Testis (tissue), 3 donors: Measurements from ENCODE around the gene PNKP. TPM values are rescaled to one million over a fixed set of nuclear protein-coding genes. Genes with fewer than 3 reads are reported as not detected.

Experiments used
- DNase-seq: peaks from one replicate; pipeline ENCODE4 v3.0.0-alpha.2; 2019
- H3K27ac ChIP-seq, 2 donors: fragments of 200-600 bp; sonication (generic); one replicate each; pipeline ENCODE4 v1.5.1; 2019
- H3K27me3 ChIP-seq: fragments of 200-600 bp; sonication (generic); one replicate; pipeline ENCODE4 v1.5.1; 2019
- H3K36me3 ChIP-seq: fragments of 200-600 bp; sonication (generic); one replicate; pipeline ENCODE4 v1.5.1; 2017; ENCODE audit warnings: low read depth; ENCODE audit errors: missing control alignments
- H3K4me1 ChIP-seq: fragments of 200-600 bp; sonication (generic); one replicate; pipeline ENCODE4 v1.5.1; 2019
- H3K4me3 ChIP-seq, 2 donors: fragments of 200-600 bp; sonication (generic); one replicate each; pipeline ENCODE4 v1.5.1; 2017 to 2019
- H3K9me3 ChIP-seq: fragments of 200-600 bp; sonication (generic); one replicate; pipeline ENCODE4 v1.5.1; 2017
- CTCF ChIP-seq, 3 experiments: fragments of 450-650 bp in 2 of 3; fragments of 200-600 bp in 1 of 3; sonication (generic) in 1 of 3; IDR thresholded peaks; one replicate each; pipeline ENCODE4 v1.5.1; 2016 to 2019; ENCODE audit warnings: antibody characterized with exemption in 3 of 3, mild to moderate bottlenecking in 2 of 3, moderate library complexity in 1 of 3
- POLR2A ChIP-seq: fragments of 450-650 bp; IDR thresholded peaks from one replicate; pipeline ENCODE4 v1.6.1; 2017; ENCODE audit warnings: antibody characterized with exemption, mild to moderate bottlenecking, moderate library complexity
- WGBS, 2 donors: methylation state at CpG; one replicate each; pipeline ENCODE4 v1.1.5; 2018; 5-methylcytosine and 5-hydroxymethylcytosine counted together
- intact Hi-C: fragments of 100-400 bp; cut with DNase I; formaldehyde crosslinking; loops from one replicate; pipeline ENCODE4 v1.15.1; 2023; ENCODE audit warnings: low total_unique reads
- polyA plus RNA-seq: library from polyadenylated mRNA; stranded (reverse); fragments of 350-450 nt; fragmentation: Illumina TruSeq; extraction: RNeasy Lipid Tissue Mini Kit (QIAGEN cat#74804); gene quantifications from one replicate; pipeline ENCODE4 v1.2.3, GENCODE V29; 2014; ENCODE audit warnings: low read depth, low replicate concordance; ENCODE audit not compliant: insufficient read depth
- total RNA-seq, 2 donors: library from RNA; depleted of rRNA; stranded (reverse); fragments of >200 nt; gene quantifications; one replicate each; pipeline ENCODE4 v1.2.3, GENCODE V29; 2016

Gene PNKP
- total and polyA plus RNA-seq, 3 donors from 2014 or later, result 45.5 to 125 (median 110) TPM

GRCh38 chr19:49818649-49819370 lies 48.6 kb downstream of the PNKP start:
- WGBS, 2 donors, result 12 to 25% methylated on average over 15 to 16 of the region's 16 CpGs
- TF ChIP-seq CTCF (IDR thresholded peaks at IDR 0.05), result no peak
- TF ChIP-seq POLR2A, result no peak
- Histone ChIP-seq H3K9me3 (no peaks in the 10 kb centered on the region), H3K27ac (peak overlapping the region; percentile 95 to 98), H3K4me1 (peaks cover 27% of the 10 kb centered on the region), H3K36me3 (no peaks in the 10 kb centered on the region), H3K4me3 (peak overlapping the region; percentile 78 to 92), H3K27me3 (no peaks in the 10 kb centered on the region)
- intact Hi-C loops, result no loop called here
- DNase-seq, result no peak

DNA sequence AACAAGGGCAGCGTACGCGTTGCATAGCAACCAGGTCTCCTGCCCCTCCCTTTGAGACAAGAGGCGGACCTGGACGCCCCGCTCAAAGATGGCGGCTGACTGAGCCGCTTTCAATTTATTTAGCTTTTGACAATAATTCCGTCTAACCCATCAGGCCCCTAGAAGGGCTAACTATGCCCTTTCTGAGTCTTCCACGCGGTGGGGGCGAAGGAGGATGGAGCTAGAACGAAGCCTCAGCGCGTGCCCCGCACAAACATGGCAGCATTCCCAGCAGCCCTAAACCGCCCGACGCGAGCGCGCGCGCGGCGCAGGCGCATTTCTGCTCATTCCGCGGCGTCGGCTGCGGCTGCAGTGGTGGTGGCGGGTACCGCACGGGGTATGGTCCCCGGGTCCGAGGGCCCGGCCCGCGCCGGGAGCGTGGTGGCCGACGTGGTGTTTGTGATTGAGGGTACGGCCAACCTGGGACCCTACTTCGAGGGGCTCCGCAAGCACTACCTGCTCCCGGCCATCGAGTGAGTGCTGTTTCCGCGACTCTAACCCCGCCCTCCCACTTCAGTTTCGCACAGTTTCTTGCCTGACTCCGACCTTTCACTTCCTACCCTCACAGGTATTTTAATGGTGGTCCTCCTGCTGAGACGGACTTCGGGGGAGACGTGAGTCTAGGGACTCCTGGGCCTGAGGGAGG lies 49.3 kb downstream of the PNKP start, which contains the start of gene MED25:
TSS of gene MED25 (plus strand) at position 326 of the 685 bp plus-strand sequence. CDS start at position 379, 53 bp downstream.
- H3K36me3 ChIP-seq, result no peaks in the 10 kb centered on the region
- H3K27ac ChIP-seq, result peak within 1 kb of the TSS; percentile 95 to 98
- TF ChIP-seq CTCF (IDR thresholded peaks at IDR 0.05) (peak in 2 of 3 experiments; percentile 46 to 63), POLR2A (peak; percentile 71)
- 0% methylated on average over 29 to 57 of the region's 57 CpGs for WGBS, 2 donors
- peak; percentile 88 for DNase-seq
- intact Hi-C loops, result no loop called here
- H3K9me3 ChIP-seq, result no peaks in the 10 kb centered on the region
- peaks cover 24% of the 10 kb centered on the region for H3K4me1 ChIP-seq
- H3K27me3 ChIP-seq, result no peaks in the 10 kb centered on the region
- H3K4me3 ChIP-seq, result peak within 1 kb of the TSS; percentile 78 to 92

GRCh38 chr19:49816590-49816989 lies 50.8 kb downstream of the PNKP start:
- Histone ChIP-seq H3K4me3 (no peak overlapping the region), H3K27ac (peak overlapping the region; percentile 95 to 98), H3K4me1 (peaks cover 32% of the 10 kb centered on the region), H3K27me3 (no peaks in the 10 kb centered on the region), H3K9me3 (no peaks in the 10 kb centered on the region), H3K36me3 (no peaks in the 10 kb centered on the region)
- TF ChIP-seq CTCF (IDR thresholded peaks at IDR 0.05), result no peak
- TF ChIP-seq POLR2A, result no peak
- 59 to 63% methylated on average over 14 of the region's 14 CpGs for WGBS, 2 donors
- no peak for DNase-seq
- intact Hi-C loops, result no loop called here

- no peaks in the 10 kb centered on the region for H3K36me3 ChIP-seq
- no peak for DNase-seq
- H3K4me1 ChIP-seq, result peaks cover 23% of the 10 kb centered on the region
- intact Hi-C loops, result no loop called here
- peak overlapping the region in 1 of 2 donors; percentile 69 for H3K4me3 ChIP-seq
- no peaks in the 10 kb centered on the region for H3K27me3 ChIP-seq
- TF ChIP-seq POLR2A (no peak), CTCF (IDR thresholded peaks at IDR 0.05) (no peak)
- no peaks in the 10 kb centered on the region for H3K9me3 ChIP-seq
- H3K27ac ChIP-seq, result peak overlapping the region; percentile 85 to 95
- WGBS, 2 donors, result 50 to 67% methylated on average over 1 of the region's 1 CpG
Observed at GRCh38 chr19:49814010-49814409, 53.4 kb downstream of the PNKP start.
